T1000 (cell line): ENCODE data around the gene FBXO15.

ENCODE experiments used
- DNase-seq: peaks from one replicate; lab custom pipeline; 2025; ENCODE audit warnings: mixed read lengths; lab: John Stamatoyannopoulos, UW

Gene FBXO15

GRCh38 chr18:74113711-74114110, 33.9 kb downstream of the FBXO15 start:
- no peak for DNase-seq

GRCh38 chr18:74110976-74111375, 36.7 kb downstream of the FBXO15 start:
- no peak for DNase-seq

- no peak for DNase-seq
These were observed 37.5 kb downstream of the FBXO15 start for GRCh38 chr18:74110149-74110548.

- DNase-seq = no peak
These were observed 39.2 kb downstream of the FBXO15 start for GRCh38 chr18:74108460-74108859.

GRCh38 chr18:74097803-74098202, 49.8 kb downstream of the FBXO15 start:
- no peak for DNase-seq

GRCh38 chr18:74092922-74093321, 54.7 kb downstream of the FBXO15 start:
- DNase-seq = no peak

- DNase-seq = no peak
These were observed 63.3 kb downstream of the FBXO15 start for GRCh38 chr18:74084184-74084855.

- DNase-seq = no peak
These were observed 64.1 kb downstream of the FBXO15 start for GRCh38 chr18:74083557-74083952.

GRCh38 chr18:74082742-74083556, 64.7 kb downstream of the FBXO15 start:
- DNase-seq = no peak

GRCh38 chr18:74081966-74082741, 65.5 kb downstream of the FBXO15 start:
- no peak for DNase-seq

GRCh38 chr18:74078257-74078656, 69.4 kb downstream of the FBXO15 start:
- no peak for DNase-seq

- no peak for DNase-seq
These were observed 72.7 kb downstream of the FBXO15 start for GRCh38 chr18:74074668-74075564.

GRCh38 chr18:74073957-74074667, 73.5 kb downstream of the FBXO15 start:
- no peak for DNase-seq

GRCh38 chr18:74069178-74070050, 78.2 kb downstream of the FBXO15 start:
- DNase-seq = no peak

- DNase-seq = no peak
These were observed 79.3 kb downstream of the FBXO15 start for GRCh38 chr18:74068296-74068695.

- DNase-seq = no peak
These were observed 81.6 kb downstream of the FBXO15 start for GRCh38 chr18:74066018-74066417.

GRCh38 chr18:74065366-74065765, 82.3 kb downstream of the FBXO15 start:
- DNase-seq = no peak

GRCh38 chr18:74064510-74064909, 83.1 kb downstream of the FBXO15 start:
- DNase-seq = no peak

- no peak for DNase-seq
These were observed 84.1 kb downstream of the FBXO15 start for GRCh38 chr18:74063557-74063956.

- no peak for DNase-seq
These were observed 84.6 kb downstream of the FBXO15 start for GRCh38 chr18:74063023-74063422.
